Measurements from ENCODE around the gene DCT.

DNA sequence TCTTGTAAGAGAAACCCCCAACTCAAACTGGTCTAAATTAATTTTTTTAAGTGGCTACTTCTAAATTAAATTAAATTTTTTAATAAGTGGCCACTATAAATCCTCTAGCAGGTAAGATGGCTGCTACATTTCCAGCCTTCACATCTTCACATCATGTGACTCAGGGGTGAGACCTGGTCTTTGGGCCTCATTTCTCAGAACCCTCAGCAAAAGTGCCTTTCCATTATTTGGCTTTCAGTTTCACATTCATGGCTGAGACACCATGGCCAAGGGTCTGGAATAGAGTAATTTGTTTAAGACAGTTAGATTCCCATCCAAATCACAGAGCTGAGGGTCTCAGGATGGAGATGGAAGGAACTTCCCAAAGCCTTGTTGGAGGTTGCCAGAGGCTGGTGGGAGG, 47.5 kb downstream of the DCT start:
- TF ChIP-seq, protein P1, sequence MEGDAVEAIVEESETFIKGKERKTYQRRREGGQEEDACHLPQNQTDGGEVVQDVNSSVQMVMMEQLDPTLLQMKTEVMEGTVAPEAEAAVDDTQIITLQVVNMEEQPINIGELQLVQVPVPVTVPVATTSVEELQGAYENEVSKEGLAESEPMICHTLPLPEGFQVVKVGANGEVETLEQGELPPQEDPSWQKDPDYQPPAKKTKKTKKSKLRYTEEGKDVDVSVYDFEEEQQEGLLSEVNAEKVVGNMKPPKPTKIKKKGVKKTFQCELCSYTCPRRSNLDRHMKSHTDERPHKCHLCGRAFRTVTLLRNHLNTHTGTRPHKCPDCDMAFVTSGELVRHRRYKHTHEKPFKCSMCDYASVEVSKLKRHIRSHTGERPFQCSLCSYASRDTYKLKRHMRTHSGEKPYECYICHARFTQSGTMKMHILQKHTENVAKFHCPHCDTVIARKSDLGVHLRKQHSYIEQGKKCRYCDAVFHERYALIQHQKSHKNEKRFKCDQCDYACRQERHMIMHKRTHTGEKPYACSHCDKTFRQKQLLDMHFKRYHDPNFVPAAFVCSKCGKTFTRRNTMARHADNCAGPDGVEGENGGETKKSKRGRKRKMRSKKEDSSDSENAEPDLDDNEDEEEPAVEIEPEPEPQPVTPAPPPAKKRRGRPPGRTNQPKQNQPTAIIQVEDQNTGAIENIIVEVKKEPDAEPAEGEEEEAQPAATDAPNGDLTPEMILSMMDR (conservative IDR thresholded peaks at IDR 0.05): no peak
- no peak for TF ChIP-seq EZH2 (IDR thresholded peaks at IDR 0.05; ENCODE audit: low read depth)
